ENCODE data around the gene SRGAP2B.
"Not testable (repeated sequence)": the region's sequence is repeated elsewhere in the genome, so short reads cannot be mapped to it uniquely, and the experiment has no call there.

GRCh38 chr1:145053428-145053827, 41.7 kb downstream of the SRGAP2B start:
- TF ChIP-seq, protein P1, sequence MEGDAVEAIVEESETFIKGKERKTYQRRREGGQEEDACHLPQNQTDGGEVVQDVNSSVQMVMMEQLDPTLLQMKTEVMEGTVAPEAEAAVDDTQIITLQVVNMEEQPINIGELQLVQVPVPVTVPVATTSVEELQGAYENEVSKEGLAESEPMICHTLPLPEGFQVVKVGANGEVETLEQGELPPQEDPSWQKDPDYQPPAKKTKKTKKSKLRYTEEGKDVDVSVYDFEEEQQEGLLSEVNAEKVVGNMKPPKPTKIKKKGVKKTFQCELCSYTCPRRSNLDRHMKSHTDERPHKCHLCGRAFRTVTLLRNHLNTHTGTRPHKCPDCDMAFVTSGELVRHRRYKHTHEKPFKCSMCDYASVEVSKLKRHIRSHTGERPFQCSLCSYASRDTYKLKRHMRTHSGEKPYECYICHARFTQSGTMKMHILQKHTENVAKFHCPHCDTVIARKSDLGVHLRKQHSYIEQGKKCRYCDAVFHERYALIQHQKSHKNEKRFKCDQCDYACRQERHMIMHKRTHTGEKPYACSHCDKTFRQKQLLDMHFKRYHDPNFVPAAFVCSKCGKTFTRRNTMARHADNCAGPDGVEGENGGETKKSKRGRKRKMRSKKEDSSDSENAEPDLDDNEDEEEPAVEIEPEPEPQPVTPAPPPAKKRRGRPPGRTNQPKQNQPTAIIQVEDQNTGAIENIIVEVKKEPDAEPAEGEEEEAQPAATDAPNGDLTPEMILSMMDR (IDR thresholded peaks at IDR 0.05; ENCODE audit: low read length) = not testable (repeated sequence)
- not testable (repeated sequence) for TF ChIP-seq EZH2 (IDR thresholded peaks at IDR 0.05; ENCODE audit: borderline replicate concordance, low read length)

All from OCI-LY1 (cell line).